Activated CD4-positive, alpha-beta T cell treated with anti-CD3 and anti-CD28 coated beads, Interleukin-2, amount 50 U/mL, for 1 hour (primary cell): ENCODE data around the gene HABP4.

ENCODE experiments used
- DNase-seq: peaks from one replicate; pipeline ENCODE4 v3.0.0-alpha.2; 2020

Gene HABP4

DNA sequence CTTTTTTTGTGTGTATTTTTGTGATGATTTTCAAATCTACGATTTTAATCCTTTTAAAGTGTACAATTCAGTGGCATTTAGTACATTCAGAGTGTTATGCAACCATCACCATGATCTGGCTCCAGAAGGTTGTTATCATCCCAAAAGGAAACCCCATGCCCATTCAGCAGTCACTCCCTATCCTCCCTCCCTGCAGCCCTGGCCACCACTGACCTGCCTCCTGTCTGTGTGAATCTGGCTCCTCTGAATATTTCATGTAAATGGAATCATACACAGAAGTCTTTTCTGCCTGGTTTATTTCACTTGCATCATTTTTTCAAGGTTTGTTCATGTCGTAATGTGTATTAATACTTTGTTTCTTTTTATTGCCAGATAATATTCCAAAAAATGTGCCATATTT is 32.5 kb downstream of the HABP4 start:
- no peak for DNase-seq

GRCh38 chr9:96483197-96483596 is 33.2 kb downstream of the HABP4 start:
- DNase-seq, result no peak

- no peak for DNase-seq
Measured at GRCh38 chr9:96483733-96484390, 33.9 kb downstream of the HABP4 start.

DNA sequence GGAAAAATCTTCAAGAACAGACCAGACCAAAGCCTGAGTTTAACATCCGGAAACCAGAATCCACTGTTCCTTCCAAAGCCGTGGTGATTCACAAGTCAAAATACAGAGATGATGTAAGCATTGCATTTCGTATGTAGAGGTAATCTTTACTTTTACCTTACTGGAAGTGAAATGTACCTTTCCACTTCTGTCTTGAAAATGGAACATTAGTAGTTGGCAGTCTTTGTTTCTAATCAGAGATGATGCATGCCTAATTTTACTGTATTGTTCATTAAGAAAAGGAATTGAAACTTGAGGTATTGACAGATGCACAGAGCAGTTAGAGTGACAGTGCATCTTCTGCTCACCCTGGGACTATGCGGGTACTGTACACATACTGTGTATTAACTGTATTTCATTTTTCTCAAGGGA is 34.6 kb downstream of the HABP4 start:
- no peak for DNase-seq

DNA sequence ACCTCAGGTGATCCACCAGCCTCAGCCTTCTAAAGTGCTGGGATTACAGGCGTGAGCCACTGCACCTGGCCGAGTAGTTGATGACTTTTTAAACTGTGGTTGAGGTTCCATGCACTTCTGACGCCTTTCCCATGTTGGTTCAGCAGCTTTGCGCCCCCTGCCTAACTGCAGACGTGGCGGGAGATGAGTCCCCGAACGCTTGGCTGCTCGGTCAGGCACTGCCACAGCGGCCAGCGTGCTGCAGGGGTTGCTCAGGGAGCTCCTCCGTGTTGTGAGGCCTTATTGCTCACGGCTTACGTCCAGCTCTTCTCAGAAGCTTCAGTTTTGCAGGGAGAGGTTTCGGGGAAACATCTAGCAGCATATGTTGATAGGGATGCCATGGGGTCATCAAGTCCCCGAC is 35.3 kb downstream of the HABP4 start:
- DNase-seq, result no peak

GRCh38 chr9:96486386-96487028 is 36.5 kb downstream of the HABP4 start:
- DNase-seq, result no peak

DNA sequence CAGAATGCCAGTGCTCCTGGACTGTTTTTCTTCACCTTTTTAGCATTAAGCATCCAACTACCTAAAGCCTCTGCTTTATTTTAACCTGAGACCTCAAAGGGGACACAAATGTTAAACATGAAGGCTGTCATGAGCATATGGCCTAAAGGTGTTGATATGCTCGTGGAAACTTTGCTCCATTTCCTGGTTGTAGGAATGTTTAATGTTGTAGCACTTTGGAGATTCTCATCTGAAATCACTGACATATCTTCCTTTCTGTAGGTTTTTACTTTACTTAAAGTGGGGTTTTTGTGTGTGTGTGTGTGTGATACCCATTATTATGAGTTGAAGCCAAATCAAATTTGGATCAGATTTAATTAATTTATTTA is 37.0 kb downstream of the HABP4 start:
- no peak for DNase-seq

GRCh38 chr9:96487949-96488348 is 38.0 kb downstream of the HABP4 start:
- no peak for DNase-seq

- no peak for DNase-seq
Measured at GRCh38 chr9:96489482-96489979, 39.6 kb downstream of the HABP4 start.

DNA sequence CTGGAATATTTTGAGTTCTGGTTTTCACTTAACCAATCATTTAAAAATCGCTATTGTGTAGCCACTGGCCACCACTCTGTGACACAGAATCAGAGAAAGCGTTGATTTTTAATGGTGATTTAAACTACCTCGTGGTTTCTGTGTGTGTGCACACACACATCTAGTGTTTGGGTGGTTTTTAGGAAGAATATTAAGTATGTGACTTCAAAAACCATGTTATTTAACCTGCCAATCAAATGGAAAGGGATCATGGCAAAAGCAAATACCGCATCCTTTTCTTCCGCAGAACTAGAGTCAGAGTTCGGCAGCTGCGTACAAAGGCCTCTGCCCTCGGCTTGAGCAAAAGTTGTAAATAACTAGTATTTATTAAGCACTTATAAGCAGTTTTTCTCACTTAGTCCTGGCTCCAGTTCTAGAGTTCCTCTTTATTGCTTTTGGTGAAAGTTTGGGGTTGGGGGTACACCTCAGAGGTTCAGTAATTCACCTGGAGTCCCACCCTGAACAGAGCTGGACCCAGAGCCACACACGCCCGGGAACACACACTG is 40.6 kb downstream of the HABP4 start:
- no peak for DNase-seq

DNA sequence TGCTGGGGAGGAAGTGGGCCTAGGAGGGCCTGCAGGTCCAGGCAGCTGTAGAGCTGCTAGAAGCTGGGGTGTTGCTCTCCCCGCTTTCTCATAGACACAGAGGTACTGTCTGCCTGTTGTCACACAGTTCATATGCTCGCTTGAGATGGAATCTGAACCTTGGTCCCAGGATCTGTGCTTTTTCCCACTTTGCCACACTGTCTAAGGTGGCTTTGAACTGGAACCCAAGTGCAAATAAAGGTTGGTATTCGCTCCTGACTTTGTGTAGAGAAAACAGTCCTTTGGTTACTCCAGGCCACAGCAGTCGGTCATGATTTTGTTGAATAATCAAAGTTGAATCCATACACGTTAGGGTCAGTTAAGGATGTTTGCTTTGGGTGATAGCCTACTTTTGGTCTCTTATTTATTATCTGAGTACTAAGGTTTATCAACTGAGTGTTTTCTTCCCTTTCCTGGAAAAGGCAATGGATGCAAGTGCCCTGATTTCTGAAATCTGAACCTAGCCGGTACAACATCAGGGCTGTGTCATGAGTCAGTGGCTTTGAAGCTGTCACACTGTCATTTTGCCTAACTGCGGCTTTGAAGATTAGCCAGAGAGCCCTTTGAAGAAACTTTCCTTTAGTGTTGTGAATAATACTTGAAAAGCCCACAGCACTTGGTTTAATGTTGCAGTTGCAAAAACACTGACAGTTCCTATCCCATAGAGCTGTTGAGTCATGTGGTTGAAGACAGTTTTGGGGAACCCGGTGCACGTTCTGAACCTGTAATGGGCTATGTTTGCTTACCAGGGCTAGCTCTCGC is 41.3 kb downstream of the HABP4 start:
- no peak for DNase-seq

- no peak for DNase-seq
Measured at GRCh38 chr9:96491880-96492525, 42.0 kb downstream of the HABP4 start.

- no peak for DNase-seq
Measured at GRCh38 chr9:96492993-96493531, 43.1 kb downstream of the HABP4 start.

DNA sequence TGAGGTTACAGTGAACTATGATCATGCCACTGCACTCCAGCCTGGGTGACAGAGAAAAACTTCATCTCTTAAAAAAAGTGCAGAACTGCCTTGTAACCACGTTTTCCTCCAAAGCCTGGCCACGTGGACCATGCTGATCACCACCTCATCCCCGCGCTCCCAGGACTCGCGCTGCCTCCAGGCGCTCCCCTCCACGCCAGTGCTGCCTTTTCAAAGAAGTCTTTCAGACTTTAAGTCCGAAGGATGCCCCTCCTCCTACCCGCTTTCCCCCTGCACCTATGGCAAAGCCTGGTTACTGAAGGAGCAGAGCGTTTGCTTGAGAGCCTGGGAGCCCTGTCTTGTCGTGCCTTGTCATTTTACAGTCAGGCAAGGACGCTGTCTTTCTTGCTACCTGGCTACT is 43.8 kb downstream of the HABP4 start:
- DNase-seq, result no peak

DNA sequence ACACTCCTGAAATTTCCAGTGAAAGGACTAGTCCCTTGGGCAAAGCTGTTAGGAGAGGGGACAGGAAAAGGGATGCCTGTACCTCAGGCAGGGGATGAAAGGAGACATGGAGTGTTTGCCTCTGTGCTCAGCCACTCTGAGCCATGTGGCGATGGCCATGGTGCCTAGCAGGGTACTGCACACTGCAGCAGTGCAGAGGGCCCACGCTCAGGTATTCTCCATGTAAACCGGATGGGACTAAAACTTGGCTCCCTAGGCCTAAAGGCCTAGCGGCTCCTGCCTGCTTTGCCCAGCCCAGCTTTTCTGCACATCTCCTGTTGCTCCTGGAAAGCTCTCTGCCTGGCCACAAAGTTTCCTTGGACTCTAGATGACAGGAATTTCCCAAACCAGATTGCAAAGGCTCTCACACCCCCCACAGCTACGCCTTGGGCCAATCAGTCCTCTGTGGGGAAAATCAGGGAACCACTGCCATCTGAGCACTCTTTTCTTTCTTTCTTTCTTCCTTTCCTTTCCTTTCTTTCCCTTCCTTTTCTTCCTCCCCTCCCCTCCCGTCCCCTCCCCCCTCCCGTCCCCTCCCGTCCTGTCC is 44.3 kb downstream of the HABP4 start:
- DNase-seq, result no peak

GRCh38 chr9:96495341-96495740 is 45.4 kb downstream of the HABP4 start:
- no peak for DNase-seq

- no peak for DNase-seq
Measured at GRCh38 chr9:96496368-96497116, 46.6 kb downstream of the HABP4 start.

GRCh38 chr9:96497117-96497399 is 47.1 kb downstream of the HABP4 start:
- no peak for DNase-seq

- no peak for DNase-seq
Measured at GRCh38 chr9:96498796-96499195, 48.8 kb downstream of the HABP4 start.

GRCh38 chr9:96499257-96499656 is 49.3 kb downstream of the HABP4 start:
- no peak for DNase-seq

- no peak for DNase-seq
Measured at GRCh38 chr9:96500696-96501632, 51.0 kb downstream of the HABP4 start.
